SK-N-MC (cell line): Measurements from ENCODE around the gene SLC26A11.

Experiments
- EZH2 ChIP-seq: fragments of 200-600 bp; sonication (generic); IDR thresholded peaks from one replicate; pipeline ENCODE4 v1.6.1; 2017; ENCODE audit warnings: antibody characterized with exemption
- POLR2AphosphoS5 ChIP-seq: IDR thresholded peaks from 2 replicates; pipeline ENCODE4 v1.6.1; 2012; ENCODE audit warnings: mild to moderate bottlenecking, low read depth, low read length, borderline replicate concordance

DNA sequence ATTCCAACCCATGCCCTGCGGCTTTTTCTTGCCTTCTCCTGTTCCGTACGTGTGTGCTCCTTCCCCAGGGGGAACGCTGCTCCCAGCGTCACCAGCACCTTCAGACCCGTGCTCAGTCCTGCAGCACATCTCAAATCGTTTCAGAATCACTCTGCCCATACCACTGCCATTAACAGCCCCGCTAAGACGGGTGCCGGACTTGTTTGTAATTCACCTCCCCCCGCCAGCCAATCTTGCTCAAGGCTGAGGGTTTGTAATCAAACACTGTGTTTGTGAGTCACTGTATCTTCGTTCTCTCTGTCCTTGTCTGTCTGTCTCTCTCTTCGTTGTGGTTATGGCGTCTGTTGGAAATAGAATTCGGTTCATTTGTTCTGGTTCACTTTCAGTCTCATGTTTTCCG is 33.1 kb upstream of the SLC26A11 start:
- no peak for TF ChIP-seq POLR2AphosphoS5
- TF ChIP-seq EZH2: no peak
